ENCODE data around the gene MRTFA. TPM values are rescaled to one million over a fixed set of nuclear protein-coding genes. Genes with fewer than 3 reads are reported as not detected.
"Not testable (repeated sequence)": the region's sequence is repeated elsewhere in the genome, so short reads cannot be mapped to it uniquely, and the experiment has no call there.

The MRTFA gene
- total and polyA plus RNA-seq, 8 donors: 11.1 to 706 (median 61.2) TPM

GRCh38 chr22:40535189-40535512, 101.4 kb downstream of the MRTFA start:
- intact Hi-C loops (cut with DNase I; ENCODE audit: low total_unique reads): no loop called here
- no peak for TF ChIP-seq POLR2A (IDR thresholded peaks at IDR 0.05)
- no peak for TF ChIP-seq POLR2AphosphoS5 (IDR thresholded peaks at IDR 0.05)
- no peak for TF ChIP-seq EP300 (IDR thresholded peaks at IDR 0.05)
- no peak for TF ChIP-seq CTCF (IDR thresholded peaks at IDR 0.05)
- H3K27me3 ChIP-seq: no peaks in the 10 kb centered on the region
- peaks cover 33 to 53% (median 45%) of the 10 kb centered on the region in 4 donors for H3K4me1 ChIP-seq
- H3K27ac ChIP-seq: peak overlapping the region in 3 of 5 donors; percentile 62 to 75 (median 75)
- H3K4me3 ChIP-seq: no peak overlapping the region
- 52 to 69% (median 61%) methylated on average over 2 of the region's 2 CpGs for WGBS, 5 donors
- no peak for DNase-seq
- H3K36me3 ChIP-seq: no peaks in the 10 kb centered on the region
- H3K9me3 ChIP-seq: no peaks in the 10 kb centered on the region

GRCh38 chr22:40534379-40535188, 101.9 kb downstream of the MRTFA start:
- intact Hi-C loops (cut with DNase I; ENCODE audit: low total_unique reads): no loop called here
- Histone ChIP-seq H3K36me3 (no peaks in the 10 kb centered on the region), H3K27ac (peak overlapping the region in 4 of 5 donors; percentile 8 to 75 (median 68)), H3K4me1 (peaks cover 33 to 57% (median 46%) of the 10 kb centered on the region in 4 donors), H3K9me3 (no peaks in the 10 kb centered on the region), H3K27me3 (no peaks in the 10 kb centered on the region), H3K4me3 (no peak overlapping the region)
- TF ChIP-seq POLR2AphosphoS5 (IDR thresholded peaks at IDR 0.05) (no peak), EP300 (IDR thresholded peaks at IDR 0.05) (no peak), CTCF (IDR thresholded peaks at IDR 0.05) (no peak), POLR2A (IDR thresholded peaks at IDR 0.05) (no peak)
- no peak for DNase-seq
- WGBS, 5 donors: 35 to 45% (median 38%) methylated on average over 6 of the region's 6 CpGs

GRCh38 chr22:40533712-40534378, 102.7 kb downstream of the MRTFA start:
- Histone ChIP-seq H3K36me3 (no peaks in the 10 kb centered on the region), H3K27ac (peak overlapping the region in 4 of 5 donors; percentile 8 to 75 (median 68)), H3K9me3 (no peaks in the 10 kb centered on the region), H3K4me3 (peak overlapping the region in 3 of 4 donors; percentile 8 to 18 (median 18)), H3K27me3 (no peaks in the 10 kb centered on the region), H3K4me1 (peaks cover 33 to 64% (median 46%) of the 10 kb centered on the region in 4 donors)
- 22 to 37% (median 28%) methylated on average over 4 of the region's 4 CpGs for WGBS, 5 donors
- intact Hi-C loops (cut with DNase I; ENCODE audit: low total_unique reads): no loop called here
- peak in 1 of 2 donors; percentile 77 for DNase-seq
- no peak for TF ChIP-seq CTCF (IDR thresholded peaks at IDR 0.05)
- TF ChIP-seq POLR2A (IDR thresholded peaks at IDR 0.05): no peak
- TF ChIP-seq EP300 (IDR thresholded peaks at IDR 0.05): no peak
- TF ChIP-seq POLR2AphosphoS5 (IDR thresholded peaks at IDR 0.05): no peak

GRCh38 chr22:40531951-40532900, 104.3 kb downstream of the MRTFA start:
- no peaks in the 10 kb centered on the region for H3K27me3 ChIP-seq
- H3K27ac ChIP-seq: peak overlapping the region in 3 of 5 donors; percentile 36 to 62 (median 38)
- no peak for TF ChIP-seq CTCF (IDR thresholded peaks at IDR 0.05)
- no peaks in the 10 kb centered on the region for H3K9me3 ChIP-seq
- intact Hi-C loops (cut with DNase I; ENCODE audit: low total_unique reads): no loop called here
- peak overlapping the region in 2 of 4 donors; percentile 18 to 19 for H3K4me3 ChIP-seq
- H3K36me3 ChIP-seq: no peaks in the 10 kb centered on the region
- WGBS, 5 donors: 43 to 78% (median 51%) methylated on average over 3 of the region's 3 CpGs
- peaks cover 33 to 65% (median 47%) of the 10 kb centered on the region in 4 donors for H3K4me1 ChIP-seq
- DNase-seq: no peak

GRCh38 chr22:40530391-40530790, 106.1 kb downstream of the MRTFA start:
- DNase-seq; H3K36me3 ChIP-seq; H3K4me3 ChIP-seq; H3K9me3 ChIP-seq; H3K27ac ChIP-seq; intact Hi-C loops (cut with DNase I; ENCODE audit: low total_unique reads); H3K27me3 ChIP-seq: not testable (repeated sequence)
- H3K4me1 ChIP-seq: peaks cover 32 to 73% (median 50%) of the 10 kb centered on the region in 4 donors
- 86 to 96% (median 91%) methylated on average over 6 of the region's 6 CpGs for WGBS, 5 donors
